Ramos (cell line): ENCODE measurements around the gene BCR.
"Not testable (repeated sequence)": the region's sequence is repeated elsewhere in the genome, so short reads cannot be mapped to it uniquely, and the experiment has no call there.

Experiments used
- in situ Hi-C: fragments of 300-500 bp; cut with MboI; formaldehyde crosslinking; loops from one replicate; pipeline ENCODE4 v1.14.3; 2022; ENCODE audit warnings: low sequenced_read_pairs; ENCODE audit not compliant: unreplicated experiment

The BCR gene

DNA sequence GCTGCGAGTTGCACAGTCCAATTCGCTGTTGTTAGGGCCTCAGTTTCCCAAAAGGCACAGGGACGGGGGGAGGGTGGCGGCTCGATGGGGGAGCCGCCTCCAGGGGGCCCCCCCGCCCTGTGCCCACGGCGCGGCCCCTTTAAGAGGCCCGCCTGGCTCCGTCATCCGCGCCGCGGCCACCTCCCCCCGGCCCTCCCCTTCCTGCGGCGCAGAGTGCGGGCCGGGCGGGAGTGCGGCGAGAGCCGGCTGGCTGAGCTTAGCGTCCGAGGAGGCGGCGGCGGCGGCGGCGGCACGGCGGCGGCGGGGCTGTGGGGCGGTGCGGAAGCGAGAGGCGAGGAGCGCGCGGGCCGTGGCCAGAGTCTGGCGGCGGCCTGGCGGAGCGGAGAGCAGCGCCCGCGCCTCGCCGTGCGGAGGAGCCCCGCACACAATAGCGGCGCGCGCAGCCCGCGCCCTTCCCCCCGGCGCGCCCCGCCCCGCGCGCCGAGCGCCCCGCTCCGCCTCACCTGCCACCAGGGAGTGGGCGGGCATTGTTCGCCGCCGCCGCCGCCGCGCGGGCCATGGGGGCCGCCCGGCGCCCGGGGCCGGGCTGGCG, at the start of gene BCR:
Gene BCR (plus strand): TSS at position 209 of the 592 bp plus-strand sequence. CDS start 452 bp downstream, outside the sequence.
- in situ Hi-C loops: no loop called here

GRCh38 chr22:23130697-23131096, 49.6 kb upstream of the BCR start:
- in situ Hi-C loops: no loop called here

DNA sequence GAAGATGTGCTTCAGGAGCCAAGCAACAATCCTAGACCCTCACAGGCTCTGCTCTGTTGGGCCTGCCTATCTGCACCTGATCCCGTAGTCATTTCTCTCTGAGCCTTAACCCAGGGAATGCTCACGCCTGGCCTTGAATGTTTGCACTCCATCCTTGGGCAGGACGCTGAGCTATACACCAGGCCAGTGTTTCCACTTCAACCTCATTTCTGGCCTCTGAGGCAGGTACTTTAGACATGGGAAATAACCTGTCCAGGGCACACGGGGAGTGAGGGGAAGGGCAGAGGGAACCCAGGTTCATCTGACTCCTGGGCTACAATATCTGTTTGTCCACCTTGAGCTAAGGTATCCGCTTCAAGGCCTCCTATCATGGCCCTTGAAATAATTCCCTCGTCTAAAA, 48.4 kb upstream of the BCR start:
- in situ Hi-C loops: no loop called here

- in situ Hi-C loops: no loop called here
Measured at GRCh38 chr22:23132376-23133091, 47.8 kb upstream of the BCR start.

DNA sequence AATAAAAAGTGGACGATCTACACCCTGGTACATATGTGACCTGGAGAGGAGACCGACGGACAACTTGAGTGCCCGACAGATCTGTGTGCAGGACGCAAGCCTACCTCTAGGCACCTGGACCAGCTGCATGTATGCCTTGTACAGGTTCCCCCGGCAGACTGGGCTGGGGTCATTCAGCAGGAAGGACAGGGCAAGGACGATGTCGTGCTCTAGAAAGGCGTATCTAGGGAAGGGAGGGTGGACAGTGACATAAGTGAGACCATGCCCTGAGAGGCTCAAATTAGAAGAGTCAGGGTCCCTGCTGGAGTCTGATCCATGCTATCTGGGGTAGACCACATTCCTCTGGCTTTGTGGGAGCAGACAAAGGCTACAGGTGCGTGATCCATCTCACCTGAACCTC, 46.4 kb upstream of the BCR start:
- in situ Hi-C loops: no loop called here

GRCh38 chr22:23136991-23137390, 43.3 kb upstream of the BCR start:
- in situ Hi-C loops: not testable (repeated sequence)

- in situ Hi-C loops: no loop called here
Measured at GRCh38 chr22:23137468-23137867, 42.8 kb upstream of the BCR start.

GRCh38 chr22:23137905-23138561, 42.3 kb upstream of the BCR start:
- in situ Hi-C loops: no loop called here

DNA sequence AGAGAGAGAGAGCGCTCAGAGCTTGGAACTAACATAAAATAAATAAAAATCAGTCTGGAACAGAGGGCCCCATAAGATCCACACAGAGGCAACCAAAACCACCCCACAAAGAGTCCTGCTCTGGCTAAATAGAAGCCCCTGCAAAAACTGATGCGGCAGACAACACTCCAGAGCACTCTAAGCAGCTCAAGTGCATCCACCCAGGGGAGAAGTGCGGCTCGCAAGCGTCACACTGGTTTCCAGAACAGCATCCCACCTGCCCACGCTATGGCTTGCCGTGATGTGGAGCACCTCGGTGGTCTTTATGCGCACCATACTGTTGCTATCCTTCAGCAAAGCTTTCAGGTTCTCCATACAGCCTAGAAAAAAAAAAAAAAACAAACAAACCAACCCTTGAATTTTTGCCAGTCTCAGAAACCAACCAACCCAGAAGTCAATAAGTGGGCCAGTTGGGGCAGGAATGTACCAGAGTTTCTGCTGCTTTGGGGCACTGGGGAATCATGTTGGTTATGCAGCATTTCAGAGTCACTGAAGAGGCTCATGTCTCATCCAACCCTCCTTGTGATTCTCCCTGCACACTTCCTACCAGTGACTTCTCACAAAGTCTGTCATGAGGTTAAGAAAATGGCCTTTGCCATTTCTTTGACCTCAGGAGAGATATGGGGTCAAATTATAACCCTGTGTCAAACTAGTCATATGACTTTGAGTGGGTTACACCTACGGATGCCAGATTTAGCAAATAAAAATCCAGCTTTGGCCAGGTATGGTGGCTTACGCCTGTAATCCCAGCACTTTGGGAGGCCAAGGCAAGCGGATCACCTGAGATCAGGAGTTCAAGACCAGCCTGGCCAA, 41.5 kb upstream of the BCR start:
- in situ Hi-C loops: no loop called here

DNA sequence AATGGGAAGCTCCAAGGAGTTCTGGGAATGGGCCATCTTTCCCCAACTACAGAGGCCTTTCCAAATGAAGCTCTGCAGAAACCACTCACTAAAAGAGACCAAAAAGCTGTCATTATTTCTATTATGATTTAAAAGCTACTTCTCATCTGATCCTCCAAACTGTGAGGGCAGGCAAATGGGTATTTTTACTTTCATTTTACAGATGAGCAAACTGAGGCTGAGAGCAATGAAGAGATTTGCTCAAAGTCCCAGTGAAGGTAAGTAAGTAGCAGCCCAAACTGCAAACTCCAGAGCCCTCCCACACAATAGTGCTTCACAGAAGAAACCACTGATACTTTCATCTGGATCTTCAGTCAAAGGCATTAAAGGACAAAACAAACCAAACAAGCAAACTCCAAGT, 39.9 kb upstream of the BCR start:
- in situ Hi-C loops: no loop called here

DNA sequence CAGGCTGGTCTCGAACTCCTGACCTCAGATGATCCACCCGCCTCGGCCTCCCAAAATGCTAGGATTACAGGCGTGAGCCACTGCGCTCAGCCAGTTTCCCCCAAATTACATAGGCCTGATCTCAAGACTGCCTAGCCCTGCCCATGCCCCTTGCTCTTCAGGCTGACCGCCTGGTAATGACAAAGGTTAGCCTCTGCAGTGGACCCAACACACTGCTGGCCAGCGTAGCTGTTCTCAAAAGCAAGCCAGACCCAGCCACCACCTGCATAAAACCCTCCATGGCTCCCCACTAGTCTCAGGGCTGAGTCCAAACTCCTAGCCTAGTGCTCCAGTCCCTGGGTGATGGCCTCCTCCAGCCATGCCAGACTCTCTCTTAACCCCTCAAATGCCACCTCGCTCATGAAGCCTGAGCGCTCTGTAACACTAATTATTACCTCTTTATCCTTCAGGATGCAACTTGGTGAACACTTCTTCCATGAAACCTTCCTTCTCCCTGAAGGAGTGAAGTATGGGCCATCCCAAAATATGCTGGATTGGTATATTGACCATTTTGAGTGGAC, 37.7 kb upstream of the BCR start:
- in situ Hi-C loops: no loop called here

DNA sequence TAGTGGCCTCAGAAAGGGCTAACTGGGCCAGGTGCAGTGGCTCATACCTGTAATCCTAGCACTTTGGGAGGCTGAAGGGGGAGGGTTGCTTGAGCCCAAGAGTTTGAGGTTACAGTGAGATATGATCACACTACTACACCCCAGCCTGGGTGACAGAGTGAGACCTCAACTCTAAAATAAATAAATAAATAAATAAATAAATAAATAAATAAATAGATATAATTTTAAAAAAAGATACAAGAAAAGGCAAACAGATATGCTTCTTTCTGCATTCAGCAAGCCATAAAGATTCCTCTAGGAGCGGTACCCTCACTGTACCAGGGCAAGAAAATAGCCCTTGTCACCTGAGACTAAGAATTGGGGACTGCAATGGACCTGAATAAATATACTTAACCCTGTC, 37.2 kb upstream of the BCR start:
- in situ Hi-C loops: no loop called here

DNA sequence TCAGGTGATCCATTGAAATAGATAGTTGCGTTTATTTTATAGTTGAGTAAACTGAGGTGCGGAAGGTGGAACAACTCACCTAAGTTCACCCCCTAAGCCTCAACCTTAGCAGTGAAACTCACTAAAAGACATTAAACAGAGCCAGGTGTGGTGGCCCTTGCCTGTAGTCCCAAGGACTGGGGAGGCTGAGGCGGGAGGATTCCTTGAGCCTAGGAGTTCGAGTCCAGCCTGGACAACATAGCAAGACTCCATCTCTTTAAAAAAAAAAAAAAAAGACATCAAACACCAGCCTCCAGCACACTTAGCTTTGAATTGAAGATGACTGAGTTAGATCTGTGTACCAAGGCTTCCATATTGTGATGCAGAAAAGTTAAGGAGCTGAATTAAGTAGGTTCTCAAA, 35.9 kb upstream of the BCR start:
- in situ Hi-C loops: no loop called here

GRCh38 chr22:23144932-23145877, 35.1 kb upstream of the BCR start, which contains the start of gene RAB36:
Gene RAB36 (plus strand): TSS chr22:23145477. CDS start chr22:23146617, 1,140 bp downstream.
- in situ Hi-C loops: no loop called here

DNA sequence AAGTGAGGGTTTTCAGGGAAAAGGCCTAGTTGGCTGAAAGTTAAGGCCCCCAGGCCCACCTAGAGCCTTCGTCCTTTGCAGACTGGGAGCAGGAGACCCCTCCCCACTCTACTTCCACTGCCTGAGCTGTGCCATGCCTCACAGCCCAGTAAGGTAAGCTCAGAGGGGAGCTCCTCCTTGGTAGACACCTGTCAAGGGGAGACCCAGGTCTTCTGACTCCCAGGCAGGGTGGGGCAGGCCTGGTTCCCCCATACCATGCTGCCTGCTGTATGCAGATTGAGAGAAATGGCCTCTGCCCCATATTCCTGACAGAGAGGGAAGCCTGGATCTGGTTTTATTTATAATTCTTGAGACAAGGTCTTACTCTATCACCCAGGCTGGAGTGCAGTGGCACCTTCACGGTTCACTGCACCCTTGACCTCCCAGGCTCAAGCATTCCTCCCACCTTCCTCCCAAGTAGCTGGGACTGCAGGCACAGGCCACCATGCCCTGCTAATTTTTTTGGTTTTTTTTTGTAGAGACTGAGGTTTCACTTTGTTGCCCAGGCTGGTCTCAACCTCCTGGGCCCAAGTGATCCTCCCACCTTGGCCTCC, 34.3 kb upstream of the BCR start:
- in situ Hi-C loops: no loop called here

- in situ Hi-C loops: no loop called here
Measured at GRCh38 chr22:23146478-23147205, 33.7 kb upstream of the BCR start.

- in situ Hi-C loops: no loop called here
Measured at GRCh38 chr22:23147617-23148387, 32.5 kb upstream of the BCR start.
